ENCODE measurements around the gene ACTR3C. TPM values are rescaled to one million over a fixed set of nuclear protein-coding genes. Genes with fewer than 3 reads are reported as not detected.

ACTR3C gene
- total RNA-seq, 1 experiment from 2014 or later: 2.2 TPM

- no peak overlapping the region for H2BK20ac ChIP-seq (ENCODE audit: low read depth, low read length, poor library complexity, severe bottlenecking)
- Mint-ChIP-seq H3K27me3 (ENCODE audit: low read depth) (no peaks in the 10 kb centered on the region; the same call in 1 of the 2 replicates), H3K27ac (no peak overlapping the region), H3K4me3 (no peak overlapping the region), H3K36me3 (ENCODE audit: insufficient read depth in 1 of 3, low read depth in 3 of 3) (peaks cover 0 to 4% (median 0%) of the 10 kb centered on the region in 3 experiments; a peak in 1 of 7 replicates), H3K4me1 (peaks cover 7 to 15% of the 10 kb centered on the region in 2 experiments; a peak in 3 of 4 replicates), H3K9me3 (peaks cover 4 to 7% of the 10 kb centered on the region in 2 experiments; a peak in 3 of 5 replicates)
- no peak for TF ChIP-seq CTCF (conservative IDR thresholded peaks at IDR 0.05)
- WGBS (ENCODE audit: extremely low coverage, insufficient read length, low lambda C conversion rate): no CpG with 5 or more reads among the region's 1 CpG
- no peak overlapping the region for H3K9ac ChIP-seq (ENCODE audit: extremely low read depth, insufficient read length, low read length)
- no peaks in the 10 kb centered on the region for H3K23me2 ChIP-seq (ENCODE audit: insufficient read length, low read depth, low read length, poor library complexity, severe bottlenecking)
- no peak overlapping the region for H2BK5ac ChIP-seq (ENCODE audit: insufficient read length, low read length)
- H3K27me3 ChIP-seq (ENCODE audit: insufficient read depth, low read length): no peaks in the 10 kb centered on the region
- no peak for DNase-seq
- H2AK5ac ChIP-seq (ENCODE audit: insufficient read length, low read length): no peak overlapping the region
- no peaks in the 10 kb centered on the region for H4K20me1 ChIP-seq (ENCODE audit: control insufficient read depth, insufficient read depth, insufficient read length)
- H2BK15ac ChIP-seq (ENCODE audit: low read depth, low read length): no peak overlapping the region
- no peak overlapping the region for H2AFZ ChIP-seq (ENCODE audit: low read length)
- H4K5ac ChIP-seq (ENCODE audit: insufficient read length, low read depth, low read length): no peak overlapping the region
- H3K4ac ChIP-seq (ENCODE audit: low read depth, low read length): no peak overlapping the region
- H3K79me1 ChIP-seq (ENCODE audit: insufficient read depth, low read depth, low read length, poor library complexity, severe bottlenecking): no peaks in the 10 kb centered on the region
- no peak overlapping the region for H3K56ac ChIP-seq (ENCODE audit: insufficient read length, low read depth, low read length)
- H3K4me2 ChIP-seq (ENCODE audit: insufficient read depth, insufficient read length, low read length): no peak overlapping the region
- H3K23ac ChIP-seq (ENCODE audit: insufficient read length, low read depth, low read length): no peak overlapping the region
- H2BK12ac ChIP-seq (ENCODE audit: insufficient read length, low read depth, low read length): no peak overlapping the region
- 0 out of 2 replicates have a peak, but pooled peaks cover 3% of the 10 kb centered on the region for H3K4me1 ChIP-seq (ENCODE audit: insufficient read depth, low read length)
- no peaks in the 10 kb centered on the region for H3K79me2 ChIP-seq (ENCODE audit: insufficient read depth, low read length)
- no peak overlapping the region for H3T11ph ChIP-seq (ENCODE audit: low read length)
- no peak overlapping the region for H3K14ac ChIP-seq (ENCODE audit: insufficient read depth, low read length)
- no peak overlapping the region for H3K27ac ChIP-seq (ENCODE audit: insufficient read length, low read depth, low read length)
- no peak overlapping the region for H2BK120ac ChIP-seq (ENCODE audit: low read depth, low read length, poor library complexity, severe bottlenecking)
- H4K8ac ChIP-seq (replicated peaks; ENCODE audit: insufficient read length, low read depth, low read length): no peak overlapping the region
- H3K9me3 ChIP-seq (ENCODE audit: control insufficient read depth, low read depth, low read length): no peaks in the 10 kb centered on the region
- H4K91ac ChIP-seq (ENCODE audit: insufficient read length, low read depth, low read length): no peak overlapping the region
- H3K18ac ChIP-seq (ENCODE audit: insufficient read length, low read depth, low read length): no peak overlapping the region
Observed at GRCh38 chr7:150355666-150356059, 32.3 kb upstream of the ACTR3C start.

Data from H9 (cell line).